ENCODE data around the gene RAB43. TPM values are rescaled to one million over a fixed set of nuclear protein-coding genes. Genes with fewer than 3 reads are reported as not detected.

Gene RAB43
- total RNA-seq, 3 donors from 2014 or later (not counting 1 experiment from before 2014, with no cell fraction given) = 36.5 to 47.2 (median 38.3) TPM

- no peaks in the 10 kb centered on the region for H3K9me3 ChIP-seq (ENCODE audit: control insufficient read depth, insufficient read depth, low read length)
- no peaks in the 10 kb centered on the region for H3K36me3 Mint-ChIP-seq
- DNase-seq (no peak), ATAC-seq (no peak)
- H3K27me3 ChIP-seq (ENCODE audit: control insufficient read depth, insufficient read depth, low read length) = no peaks in the 10 kb centered on the region
- H3K4me1 ChIP-seq (ENCODE audit: control insufficient read depth, insufficient read depth, low read length) = peaks cover 9% of the 10 kb centered on the region
- no peak overlapping the region for H3K27ac Mint-ChIP-seq
- WGBS (ENCODE audit: insufficient coverage) = 90% methylated on average over 4 of the region's 4 CpGs
- H3K4me3 Mint-ChIP-seq = no peak overlapping the region
- no peaks in the 10 kb centered on the region for H3K27me3 Mint-ChIP-seq (ENCODE audit: low read depth in 2 of 2)
- no peak overlapping the region for H3K4me3 ChIP-seq (ENCODE audit: low read length)
- TF ChIP-seq CTCF (IDR thresholded peaks at IDR 0.05) = no peak
- H3K36me3 ChIP-seq (ENCODE audit: control insufficient read depth, insufficient read depth, low read length) = no peaks in the 10 kb centered on the region
- intact Hi-C loops (cut with micrococcal nuclease) = no loop called here
- H3K9me3 Mint-ChIP-seq = no peaks in the 10 kb centered on the region
- no peak overlapping the region for H3K27ac ChIP-seq (ENCODE audit: low read length)
- H3K4me1 Mint-ChIP-seq = peaks cover 8 to 9% of the 10 kb centered on the region in 2 donors
Observed at GRCh38 chr3:129057249-129057648, 64.4 kb downstream of the RAB43 start.

GRCh38 chr3:129056451-129057173 is 65.0 kb downstream of the RAB43 start:
- TF ChIP-seq CTCF (IDR thresholded peaks at IDR 0.05) = no peak
- Histone ChIP-seq H3K27me3 (ENCODE audit: control insufficient read depth, insufficient read depth, low read length) (no peaks in the 10 kb centered on the region), H3K4me1 (ENCODE audit: control insufficient read depth, insufficient read depth, low read length) (peaks cover 9% of the 10 kb centered on the region), H3K27ac (ENCODE audit: low read length) (no peak overlapping the region), H3K9me3 (ENCODE audit: control insufficient read depth, insufficient read depth, low read length) (no peaks in the 10 kb centered on the region), H3K36me3 (ENCODE audit: control insufficient read depth, insufficient read depth, low read length) (no peaks in the 10 kb centered on the region), H3K4me3 (ENCODE audit: low read length) (no peak overlapping the region)
- no peak overlapping the region for H3K27ac Mint-ChIP-seq
- H3K4me3 Mint-ChIP-seq = no peak overlapping the region
- intact Hi-C loops (cut with micrococcal nuclease) = no loop called here
- ATAC-seq (no peak), DNase-seq (no peak)
- 80% methylated on average over 9 of the region's 9 CpGs for WGBS (ENCODE audit: insufficient coverage)
- H3K4me1 Mint-ChIP-seq = peaks cover 8 to 9% of the 10 kb centered on the region in 2 donors
- H3K9me3 Mint-ChIP-seq = no peaks in the 10 kb centered on the region
- H3K27me3 Mint-ChIP-seq (ENCODE audit: low read depth in 2 of 2) = no peaks in the 10 kb centered on the region
- no peaks in the 10 kb centered on the region for H3K36me3 Mint-ChIP-seq

- Histone ChIP-seq H3K4me1 (ENCODE audit: control insufficient read depth, insufficient read depth, low read length) (peaks cover 9% of the 10 kb centered on the region), H3K36me3 (ENCODE audit: control insufficient read depth, insufficient read depth, low read length) (no peaks in the 10 kb centered on the region), H3K27ac (ENCODE audit: low read length) (no peak overlapping the region), H3K27me3 (ENCODE audit: control insufficient read depth, insufficient read depth, low read length) (no peaks in the 10 kb centered on the region), H3K4me3 (ENCODE audit: low read length) (no peak overlapping the region), H3K9me3 (ENCODE audit: control insufficient read depth, insufficient read depth, low read length) (no peaks in the 10 kb centered on the region)
- no peaks in the 10 kb centered on the region for H3K27me3 Mint-ChIP-seq (ENCODE audit: low read depth in 2 of 2)
- intact Hi-C loops (cut with micrococcal nuclease) = no loop called here
- TF ChIP-seq CTCF (IDR thresholded peaks at IDR 0.05) = no peak
- H3K27ac Mint-ChIP-seq = no peak overlapping the region
- DNase-seq (no peak), ATAC-seq (no peak)
- no peaks in the 10 kb centered on the region for H3K9me3 Mint-ChIP-seq
- no peaks in the 10 kb centered on the region for H3K36me3 Mint-ChIP-seq
- no peak overlapping the region for H3K4me3 Mint-ChIP-seq
- H3K4me1 Mint-ChIP-seq = peaks cover 8 to 9% of the 10 kb centered on the region in 2 donors
- 100% methylated on average over 1 of the region's 3 CpGs for WGBS (ENCODE audit: insufficient coverage)
Observed at GRCh38 chr3:129054605-129055104, 66.9 kb downstream of the RAB43 start.

All from natural killer cell (primary cell).